Progenitor cell of endocrine pancreas (in vitro differentiated cells): ENCODE measurements around the gene TAAR6. TPM values are rescaled to one million over a fixed set of nuclear protein-coding genes. Genes with fewer than 3 reads are reported as not detected.

Experiments used
- DNase-seq: peaks from one replicate; pipeline ENCODE4 v3.0.0; 2021; ENCODE audit warnings: low spot score; ENCODE audit not compliant: unreplicated experiment
- H3K27ac Mint-ChIP-seq: 2 replicates; pipeline ENCODE4 v1.8.0; 2021; ENCODE audit warnings: mild to moderate bottlenecking, moderate library complexity, mixed read lengths
- H3K27me3 Mint-ChIP-seq: 2 replicates; pipeline ENCODE4 v1.8.0; 2021; ENCODE audit warnings: mixed read lengths
- H3K36me3 Mint-ChIP-seq: 2 replicates; pipeline ENCODE4 v1.8.0; 2022; ENCODE audit warnings: mixed read lengths; ENCODE audit not compliant: insufficient read depth
- H3K4me1 Mint-ChIP-seq: 2 replicates; pipeline ENCODE4 v1.8.0; 2021; ENCODE audit warnings: low read depth, mixed read lengths
- H3K4me3 Mint-ChIP-seq: 2 replicates; pipeline ENCODE4 v1.8.0; 2021; ENCODE audit warnings: low read depth, mild to moderate bottlenecking, moderate library complexity, mixed read lengths
- H3K9me3 Mint-ChIP-seq: 2 replicates; pipeline ENCODE4 v1.8.0; 2021; ENCODE audit warnings: low read depth, mixed read lengths
- CTCF ChIP-seq: fragments of 200-600 bp; sonication (generic); IDR thresholded peaks from one replicate; pipeline ENCODE4 v1.5.0; 2021; ENCODE audit warnings: antibody characterized with exemption, mild to moderate bottlenecking; ENCODE audit not compliant: unreplicated experiment
- total RNA-seq: library from RNA; stranded (reverse); gene quantifications from 2 replicates; pipeline ENCODE4 v1.2.1, GENCODE V29; 2021

The TAAR6 gene
- total RNA-seq, 1 donor from 2014 or later, result not detected

GRCh38 chr6:132568611-132569010, 1.5 kb upstream of the TAAR6 start:
- Mint-ChIP-seq H3K27me3 (peaks cover 21% of the 10 kb centered on the region), H3K4me3 (no peak overlapping the region), H3K27ac (no peak overlapping the region), H3K36me3 (peaks cover 2% of the 10 kb centered on the region), H3K9me3 (no peaks in the 10 kb centered on the region), H3K4me1 (no peaks in the 10 kb centered on the region)
- no peak for TF ChIP-seq CTCF
- DNase-seq, result no peak

GRCh38 chr6:132569170-132569569, 952 bp upstream of the TAAR6 start:
- H3K27me3 Mint-ChIP-seq, result peaks cover 18% of the 10 kb centered on the region
- DNase-seq, result no peak
- TF ChIP-seq CTCF, result no peak

GRCh38 chr6:132571774-132572173, 1.7 kb downstream of the TAAR6 start:
- H3K9me3 Mint-ChIP-seq, result no peaks in the 10 kb centered on the region
- no peak for TF ChIP-seq CTCF
- peaks cover 2% of the 10 kb centered on the region for H3K36me3 Mint-ChIP-seq
- H3K27ac Mint-ChIP-seq, result no peak overlapping the region
- no peaks in the 10 kb centered on the region for H3K4me1 Mint-ChIP-seq
- peaks cover 21% of the 10 kb centered on the region for H3K27me3 Mint-ChIP-seq
- H3K4me3 Mint-ChIP-seq, result no peak overlapping the region
- no peak for DNase-seq

More at GRCh38 chr6:132569170-132569569, 952 bp upstream of the TAAR6 start:
- no peak overlapping the region for H3K4me3 Mint-ChIP-seq
- no peaks in the 10 kb centered on the region for H3K4me1 Mint-ChIP-seq
- H3K9me3 Mint-ChIP-seq, result no peaks in the 10 kb centered on the region
- H3K27ac Mint-ChIP-seq, result no peak overlapping the region
- peaks cover 2% of the 10 kb centered on the region for H3K36me3 Mint-ChIP-seq

- Mint-ChIP-seq H3K27me3 (peaks cover 37% of the 10 kb centered on the region), H3K36me3 (no peaks in the 10 kb centered on the region), H3K4me1 (no peaks in the 10 kb centered on the region), H3K27ac (no peak overlapping the region), H3K4me3 (no peak overlapping the region), H3K9me3 (no peaks in the 10 kb centered on the region)
- DNase-seq, result no peak
- TF ChIP-seq CTCF, result no peak
These were observed 14.6 kb downstream of the TAAR6 start for GRCh38 chr6:132584698-132585097.

GRCh38 chr6:132587424-132587823, 17.3 kb downstream of the TAAR6 start:
- Mint-ChIP-seq H3K27ac (no peak overlapping the region), H3K27me3 (peaks cover 45% of the 10 kb centered on the region), H3K4me3 (no peak overlapping the region), H3K36me3 (no peaks in the 10 kb centered on the region), H3K9me3 (no peaks in the 10 kb centered on the region), H3K4me1 (no peaks in the 10 kb centered on the region)
- TF ChIP-seq CTCF, result no peak
- DNase-seq, result no peak
